ENCODE measurements around the gene WDR53.

DNA sequence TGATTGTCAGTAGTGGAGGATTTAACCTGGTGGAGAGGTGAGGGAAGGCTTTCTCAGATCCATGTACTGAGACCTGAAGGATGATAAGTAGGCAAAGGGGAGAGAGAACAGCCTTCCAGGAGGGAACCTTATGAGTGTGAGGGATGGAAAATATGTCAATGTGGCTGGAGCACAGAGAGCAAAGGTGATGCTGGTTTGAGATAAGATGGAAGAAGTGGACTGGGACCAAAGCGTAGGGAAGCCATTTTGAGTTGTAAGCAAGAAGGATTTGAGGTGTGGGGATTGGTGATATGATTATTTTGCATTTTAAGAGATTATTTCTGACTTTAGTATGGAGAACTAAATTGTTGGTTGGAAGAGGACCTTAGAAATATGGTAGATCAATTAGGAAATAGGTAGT, 4.0 kb upstream of the WDR53 start:
- TF ChIP-seq, protein P1, sequence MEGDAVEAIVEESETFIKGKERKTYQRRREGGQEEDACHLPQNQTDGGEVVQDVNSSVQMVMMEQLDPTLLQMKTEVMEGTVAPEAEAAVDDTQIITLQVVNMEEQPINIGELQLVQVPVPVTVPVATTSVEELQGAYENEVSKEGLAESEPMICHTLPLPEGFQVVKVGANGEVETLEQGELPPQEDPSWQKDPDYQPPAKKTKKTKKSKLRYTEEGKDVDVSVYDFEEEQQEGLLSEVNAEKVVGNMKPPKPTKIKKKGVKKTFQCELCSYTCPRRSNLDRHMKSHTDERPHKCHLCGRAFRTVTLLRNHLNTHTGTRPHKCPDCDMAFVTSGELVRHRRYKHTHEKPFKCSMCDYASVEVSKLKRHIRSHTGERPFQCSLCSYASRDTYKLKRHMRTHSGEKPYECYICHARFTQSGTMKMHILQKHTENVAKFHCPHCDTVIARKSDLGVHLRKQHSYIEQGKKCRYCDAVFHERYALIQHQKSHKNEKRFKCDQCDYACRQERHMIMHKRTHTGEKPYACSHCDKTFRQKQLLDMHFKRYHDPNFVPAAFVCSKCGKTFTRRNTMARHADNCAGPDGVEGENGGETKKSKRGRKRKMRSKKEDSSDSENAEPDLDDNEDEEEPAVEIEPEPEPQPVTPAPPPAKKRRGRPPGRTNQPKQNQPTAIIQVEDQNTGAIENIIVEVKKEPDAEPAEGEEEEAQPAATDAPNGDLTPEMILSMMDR (conservative IDR thresholded peaks at IDR 0.05; ENCODE audit: low read length), result no peak
- TF ChIP-seq EZH2phosphoT487 (IDR thresholded peaks at IDR 0.05; ENCODE audit: borderline replicate concordance), result no peak
